Suprapubic skin (tissue), 4 donors: Measurements from ENCODE around the gene SCAMP2.

Experiments
- POLR2A ChIP-seq, 2 donors: fragments of 450-650 bp; IDR thresholded peaks; one replicate each; pipeline ENCODE4 v1.6.1; 2017; ENCODE audit warnings: antibody characterized with exemption in 2 of 2, mild to moderate bottlenecking in 2 of 2, moderate library complexity in 2 of 2
- POLR2AphosphoS5 ChIP-seq, 3 donors: sonication (generic); formaldehyde crosslinking; IDR thresholded peaks; one replicate each; pipeline ENCODE4 v1.6.1; 2017; ENCODE audit warnings: antibody characterized with exemption in 3 of 3
- TF ChIP-seq, protein P1 (sequence below), 2 donors: fragments of 200-600 bp in 1 of 2; fragments of 450-650 bp in 1 of 2; sonication (generic) in 1 of 2; IDR thresholded peaks; one replicate each; pipeline ENCODE4 v1.5.1; 2016 to 2019; ENCODE audit warnings: antibody characterized with exemption in 2 of 2, mild to moderate bottlenecking in 1 of 2, moderate library complexity in 1 of 2

GRCh38 chr15:74903676-74904075, 30.5 kb upstream of the SCAMP2 start:
- TF ChIP-seq, protein P1, sequence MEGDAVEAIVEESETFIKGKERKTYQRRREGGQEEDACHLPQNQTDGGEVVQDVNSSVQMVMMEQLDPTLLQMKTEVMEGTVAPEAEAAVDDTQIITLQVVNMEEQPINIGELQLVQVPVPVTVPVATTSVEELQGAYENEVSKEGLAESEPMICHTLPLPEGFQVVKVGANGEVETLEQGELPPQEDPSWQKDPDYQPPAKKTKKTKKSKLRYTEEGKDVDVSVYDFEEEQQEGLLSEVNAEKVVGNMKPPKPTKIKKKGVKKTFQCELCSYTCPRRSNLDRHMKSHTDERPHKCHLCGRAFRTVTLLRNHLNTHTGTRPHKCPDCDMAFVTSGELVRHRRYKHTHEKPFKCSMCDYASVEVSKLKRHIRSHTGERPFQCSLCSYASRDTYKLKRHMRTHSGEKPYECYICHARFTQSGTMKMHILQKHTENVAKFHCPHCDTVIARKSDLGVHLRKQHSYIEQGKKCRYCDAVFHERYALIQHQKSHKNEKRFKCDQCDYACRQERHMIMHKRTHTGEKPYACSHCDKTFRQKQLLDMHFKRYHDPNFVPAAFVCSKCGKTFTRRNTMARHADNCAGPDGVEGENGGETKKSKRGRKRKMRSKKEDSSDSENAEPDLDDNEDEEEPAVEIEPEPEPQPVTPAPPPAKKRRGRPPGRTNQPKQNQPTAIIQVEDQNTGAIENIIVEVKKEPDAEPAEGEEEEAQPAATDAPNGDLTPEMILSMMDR (IDR thresholded peaks at IDR 0.05): no peak
- TF ChIP-seq POLR2A (IDR thresholded peaks at IDR 0.05) (no peak), POLR2AphosphoS5 (IDR thresholded peaks at IDR 0.05) (no peak)
